Mammary epithelial cell (primary cell): ENCODE data around the gene WDR45.

Experiments
- EZH2 ChIP-seq: IDR thresholded peaks from 2 replicates; pipeline ENCODE4 v1.6.1; 2012; ENCODE audit warnings: low read length, inconsistent platforms, borderline replicate concordance
- TF ChIP-seq, protein P1 (sequence below), 2 donors: IDR thresholded peaks in 1 of 2; conservative IDR thresholded peaks in 1 of 2; 2 replicates each; pipeline ENCODE4 v1.5.1; 2011 to 2012; ENCODE audit warnings: inconsistent platforms in 2 of 2, low read length in 2 of 2, mild to moderate bottlenecking in 2 of 2, control low read depth in 1 of 2, low read depth in 1 of 2; ENCODE audit not compliant: insufficient read depth in 1 of 2; ENCODE audit errors: extremely low read depth in 1 of 2

DNA sequence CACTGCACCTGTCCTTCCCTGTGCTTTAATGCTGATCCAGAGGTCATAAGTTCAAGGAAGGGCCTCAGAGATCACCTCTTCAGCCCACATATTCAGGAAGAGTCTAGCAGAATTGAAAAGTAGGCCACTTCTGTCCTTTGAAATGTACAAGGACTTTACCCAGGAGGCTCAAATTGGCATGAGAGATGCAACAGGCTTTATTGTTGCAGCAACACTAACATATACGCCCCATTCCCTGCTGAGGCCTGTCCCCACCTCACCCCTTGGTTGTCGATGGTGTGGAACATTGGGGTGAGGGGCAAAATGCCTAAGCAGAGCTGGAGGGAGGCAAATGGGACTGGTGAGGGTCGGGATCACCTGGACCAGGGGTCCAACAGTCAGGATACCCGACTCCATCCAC lies 8.7 kb downstream of the WDR45 start:
- TF ChIP-seq, protein P1, sequence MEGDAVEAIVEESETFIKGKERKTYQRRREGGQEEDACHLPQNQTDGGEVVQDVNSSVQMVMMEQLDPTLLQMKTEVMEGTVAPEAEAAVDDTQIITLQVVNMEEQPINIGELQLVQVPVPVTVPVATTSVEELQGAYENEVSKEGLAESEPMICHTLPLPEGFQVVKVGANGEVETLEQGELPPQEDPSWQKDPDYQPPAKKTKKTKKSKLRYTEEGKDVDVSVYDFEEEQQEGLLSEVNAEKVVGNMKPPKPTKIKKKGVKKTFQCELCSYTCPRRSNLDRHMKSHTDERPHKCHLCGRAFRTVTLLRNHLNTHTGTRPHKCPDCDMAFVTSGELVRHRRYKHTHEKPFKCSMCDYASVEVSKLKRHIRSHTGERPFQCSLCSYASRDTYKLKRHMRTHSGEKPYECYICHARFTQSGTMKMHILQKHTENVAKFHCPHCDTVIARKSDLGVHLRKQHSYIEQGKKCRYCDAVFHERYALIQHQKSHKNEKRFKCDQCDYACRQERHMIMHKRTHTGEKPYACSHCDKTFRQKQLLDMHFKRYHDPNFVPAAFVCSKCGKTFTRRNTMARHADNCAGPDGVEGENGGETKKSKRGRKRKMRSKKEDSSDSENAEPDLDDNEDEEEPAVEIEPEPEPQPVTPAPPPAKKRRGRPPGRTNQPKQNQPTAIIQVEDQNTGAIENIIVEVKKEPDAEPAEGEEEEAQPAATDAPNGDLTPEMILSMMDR (conservative IDR thresholded peaks at IDR 0.05 in 1 of 2, IDR thresholded peaks at IDR 0.05 in 1 of 2; ENCODE audit: extremely low read depth in 1 of 2, insufficient read depth in 1 of 2, low read depth in 1 of 2, low read length in 2 of 2): no peak
- no peak for TF ChIP-seq EZH2
